ENCODE data around the gene RCC2.

RCC2 gene

DNA sequence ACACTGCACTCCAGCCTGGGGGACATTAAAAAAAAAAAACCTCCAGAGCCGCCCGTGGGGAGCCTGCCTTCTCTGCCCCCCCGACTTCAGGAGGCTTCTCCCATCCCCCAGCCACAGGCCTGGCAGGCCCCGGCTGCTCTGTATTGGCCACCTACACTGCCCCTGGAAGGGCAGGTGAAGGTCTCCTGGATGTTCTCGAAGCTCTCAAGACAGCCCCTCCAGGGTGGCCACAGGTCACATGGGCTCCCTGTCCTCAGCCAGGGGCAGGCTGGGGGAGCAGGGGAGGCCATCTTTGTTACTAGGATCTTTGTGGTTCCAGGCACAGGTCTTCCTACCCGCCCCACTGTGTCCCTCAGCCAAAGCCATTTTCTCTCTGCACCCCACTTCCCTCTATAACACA, 34.7 kb downstream of the RCC2 start:
- no peak for TF ChIP-seq ZFX (IDR thresholded peaks at IDR 0.05; ENCODE audit: borderline replicate concordance)
- H3K27ac ChIP-seq = no peak overlapping the region

DNA sequence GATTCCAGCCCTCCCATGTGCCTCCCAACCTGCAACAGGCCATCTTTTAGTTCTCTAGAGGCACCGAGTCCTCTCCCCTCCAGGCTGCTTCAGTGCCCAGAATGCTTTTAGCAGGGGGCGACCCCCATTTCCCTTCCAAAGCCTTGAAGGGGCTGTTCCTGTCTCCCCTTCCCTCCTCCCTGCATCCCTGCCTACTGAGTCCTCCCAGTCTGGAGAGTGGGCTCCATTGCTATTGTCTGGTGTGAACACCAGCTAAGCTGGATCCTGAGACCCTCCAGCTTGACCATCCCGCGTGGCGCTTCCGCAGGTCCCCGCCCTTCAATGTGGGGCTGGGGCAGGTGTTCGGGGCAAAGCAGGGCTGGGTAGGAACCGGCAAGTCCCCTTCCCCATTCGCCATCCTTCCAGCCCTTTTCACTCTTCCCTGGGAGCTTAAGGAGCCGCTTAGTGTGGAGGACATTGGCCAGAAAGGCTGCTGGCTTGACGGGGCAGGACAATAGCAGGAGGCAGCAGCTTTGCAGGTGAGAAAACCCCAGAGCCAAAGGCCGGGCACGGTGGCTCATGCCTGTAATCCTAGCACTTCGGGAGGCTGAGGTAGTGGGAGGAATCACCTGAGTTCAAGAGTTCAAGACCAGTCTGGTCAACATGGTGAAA, 35.3 kb downstream of the RCC2 start:
- no peak overlapping the region for H3K27ac ChIP-seq
- TF ChIP-seq ZFX (IDR thresholded peaks at IDR 0.05; ENCODE audit: borderline replicate concordance) = no peak
- TF ChIP-seq, protein P1, sequence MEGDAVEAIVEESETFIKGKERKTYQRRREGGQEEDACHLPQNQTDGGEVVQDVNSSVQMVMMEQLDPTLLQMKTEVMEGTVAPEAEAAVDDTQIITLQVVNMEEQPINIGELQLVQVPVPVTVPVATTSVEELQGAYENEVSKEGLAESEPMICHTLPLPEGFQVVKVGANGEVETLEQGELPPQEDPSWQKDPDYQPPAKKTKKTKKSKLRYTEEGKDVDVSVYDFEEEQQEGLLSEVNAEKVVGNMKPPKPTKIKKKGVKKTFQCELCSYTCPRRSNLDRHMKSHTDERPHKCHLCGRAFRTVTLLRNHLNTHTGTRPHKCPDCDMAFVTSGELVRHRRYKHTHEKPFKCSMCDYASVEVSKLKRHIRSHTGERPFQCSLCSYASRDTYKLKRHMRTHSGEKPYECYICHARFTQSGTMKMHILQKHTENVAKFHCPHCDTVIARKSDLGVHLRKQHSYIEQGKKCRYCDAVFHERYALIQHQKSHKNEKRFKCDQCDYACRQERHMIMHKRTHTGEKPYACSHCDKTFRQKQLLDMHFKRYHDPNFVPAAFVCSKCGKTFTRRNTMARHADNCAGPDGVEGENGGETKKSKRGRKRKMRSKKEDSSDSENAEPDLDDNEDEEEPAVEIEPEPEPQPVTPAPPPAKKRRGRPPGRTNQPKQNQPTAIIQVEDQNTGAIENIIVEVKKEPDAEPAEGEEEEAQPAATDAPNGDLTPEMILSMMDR (IDR thresholded peaks at IDR 0.05) = no peak

DNA sequence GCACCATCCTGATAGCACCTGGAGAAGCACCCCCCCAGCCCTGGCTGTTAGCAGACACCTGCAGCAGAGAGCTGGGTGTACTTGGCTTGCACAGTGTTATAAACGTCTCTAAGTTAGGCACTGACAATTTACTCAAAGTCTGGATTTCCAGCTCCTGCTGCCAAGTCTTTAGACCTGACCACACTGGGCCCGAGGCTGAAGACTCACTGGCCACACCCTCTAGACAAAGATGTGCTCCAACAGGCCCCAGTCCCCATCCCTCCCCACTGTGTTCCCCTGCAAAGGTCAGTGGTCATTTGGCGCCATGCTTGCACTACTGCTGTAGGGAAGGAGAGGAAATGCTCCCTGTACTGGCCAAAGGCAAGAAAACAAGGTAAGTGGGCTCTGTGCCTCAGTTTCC, 36.4 kb downstream of the RCC2 start:
- TF ChIP-seq, protein P1 (IDR thresholded peaks at IDR 0.05) = no peak
- TF ChIP-seq ZFX (IDR thresholded peaks at IDR 0.05; ENCODE audit: borderline replicate concordance) = no peak
- no peak overlapping the region for H3K27ac ChIP-seq

DNA sequence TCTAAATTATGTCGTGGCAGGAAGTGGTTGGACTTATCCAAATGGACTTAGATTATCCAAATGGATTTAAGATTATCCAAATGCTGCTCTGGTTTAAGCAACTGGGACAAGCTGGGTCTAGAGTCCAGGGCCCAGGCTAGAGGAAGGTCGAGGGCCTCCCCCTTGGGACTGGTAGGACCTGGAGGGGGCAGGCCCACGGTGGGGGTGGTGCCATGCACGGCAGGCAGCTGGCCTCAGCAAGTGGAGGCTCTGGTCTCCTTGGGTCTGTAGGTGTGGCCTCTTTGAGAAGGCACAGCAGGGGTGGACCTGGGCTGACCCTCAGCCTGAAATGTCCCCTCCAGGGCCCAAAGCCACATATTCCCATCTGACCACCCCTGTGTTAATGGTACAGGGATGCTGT, 37.6 kb downstream of the RCC2 start:
- TF ChIP-seq ZFX (IDR thresholded peaks at IDR 0.05; ENCODE audit: borderline replicate concordance) = no peak
- TF ChIP-seq, protein P1 (IDR thresholded peaks at IDR 0.05) = no peak
- no peak overlapping the region for H3K27ac ChIP-seq

DNA sequence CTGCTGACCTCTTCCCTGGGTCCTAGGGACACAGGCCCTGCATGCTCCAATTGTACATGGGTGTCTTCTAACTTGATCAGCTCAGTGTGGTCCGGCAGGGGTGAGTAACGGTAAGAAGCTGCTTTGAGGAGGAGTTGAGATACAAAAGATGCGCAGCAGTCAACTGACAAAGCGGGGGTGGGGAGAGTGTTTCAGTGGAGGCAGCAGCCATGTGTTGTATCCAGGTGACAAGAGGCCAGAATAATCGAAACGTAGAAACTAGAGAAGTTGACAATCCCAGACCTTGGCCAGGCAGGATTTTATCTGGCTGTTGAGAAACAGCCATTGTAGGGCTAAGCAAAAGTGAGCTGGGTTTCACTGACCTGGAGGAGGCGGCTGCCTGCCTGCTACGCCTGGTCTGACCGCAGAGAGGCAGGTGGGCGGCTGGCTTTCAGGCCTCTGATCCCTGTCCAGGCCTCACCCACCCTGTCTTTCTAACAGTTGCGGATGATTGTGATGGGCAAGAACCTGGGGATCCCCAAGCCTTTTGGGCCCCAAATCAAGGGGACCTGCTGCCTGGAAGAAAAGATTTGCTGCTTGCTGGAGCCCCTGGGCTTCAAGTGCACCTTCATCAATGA, 38.6 kb downstream of the RCC2 start:
- TF ChIP-seq, protein P1 (IDR thresholded peaks at IDR 0.05) = no peak
- no peak for TF ChIP-seq ZFX (IDR thresholded peaks at IDR 0.05; ENCODE audit: borderline replicate concordance)
- H3K27ac ChIP-seq = no peak overlapping the region

- no peak for TF ChIP-seq ZFX (IDR thresholded peaks at IDR 0.05; ENCODE audit: borderline replicate concordance)
- TF ChIP-seq, protein P1 (IDR thresholded peaks at IDR 0.05) = no peak
- no peak overlapping the region for H3K27ac ChIP-seq
Observed at GRCh38 chr1:17397910-17398695, 41.4 kb downstream of the RCC2 start.

GRCh38 chr1:17393230-17393629, 46.2 kb downstream of the RCC2 start:
- TF ChIP-seq, protein P1 (IDR thresholded peaks at IDR 0.05) = no peak
- no peak for TF ChIP-seq ZFX (IDR thresholded peaks at IDR 0.05; ENCODE audit: borderline replicate concordance)
- H3K27ac ChIP-seq = no peak overlapping the region
